ENCODE results near the gene BIRC6. TPM values are rescaled to one million over a fixed set of nuclear protein-coding genes. Genes with fewer than 3 reads are reported as not detected.

Gene BIRC6
- total RNA-seq, 1 donor, result 298 TPM

Other genes with a start within 250 kb of the BIRC6 start
- 8.5 TPM for gene SLC30A6, start 191.2 kb upstream of the BIRC6 start, total RNA-seq
- 3.0 TPM for gene NLRC4, start 92.1 kb upstream of the BIRC6 start, total RNA-seq
- 15.3 TPM for gene YIPF4, start 79.1 kb upstream of the BIRC6 start, total RNA-seq

Measured in mononuclear cell (primary cell).